Measurements from ENCODE around the gene CLEC9A. TPM values are rescaled to one million over a fixed set of nuclear protein-coding genes. Genes with fewer than 3 reads are reported as not detected.

Gene CLEC9A
- total RNA-seq, 1 donor from 2014 or later: not detected

DNA sequence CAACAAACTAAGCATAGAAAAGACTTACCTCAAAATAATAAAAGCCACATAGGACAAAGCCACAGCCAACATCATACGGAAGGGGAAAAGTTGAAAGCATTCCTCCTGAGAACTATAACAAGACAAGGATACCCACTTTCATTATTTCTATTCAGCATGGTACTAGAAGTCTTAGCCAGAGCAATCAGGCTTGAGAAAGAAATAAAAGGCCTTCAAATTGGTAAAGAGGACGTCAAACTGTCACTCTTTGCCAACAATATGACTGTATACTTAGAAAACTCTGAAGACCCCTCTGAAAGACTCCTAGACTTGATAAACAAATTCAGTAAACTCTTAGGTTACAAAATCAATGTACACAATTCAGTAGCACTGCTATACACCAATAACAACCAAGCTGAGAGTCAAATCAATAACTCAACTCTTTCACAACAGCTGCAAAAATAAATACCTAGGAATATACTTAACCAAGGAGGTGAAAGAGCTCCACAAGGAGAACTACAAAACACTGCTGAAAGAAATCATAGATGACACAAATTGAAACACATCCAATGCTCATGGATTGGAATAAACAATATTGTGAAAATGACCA lies 79.9 kb downstream of the CLEC9A start:
- DNase-seq (ENCODE audit: low read depth in 2 of 2): no peak

- no peak for DNase-seq (ENCODE audit: low read depth in 2 of 2)
Measured at GRCh38 chr12:10111451-10111850, 81.0 kb downstream of the CLEC9A start.

DNA sequence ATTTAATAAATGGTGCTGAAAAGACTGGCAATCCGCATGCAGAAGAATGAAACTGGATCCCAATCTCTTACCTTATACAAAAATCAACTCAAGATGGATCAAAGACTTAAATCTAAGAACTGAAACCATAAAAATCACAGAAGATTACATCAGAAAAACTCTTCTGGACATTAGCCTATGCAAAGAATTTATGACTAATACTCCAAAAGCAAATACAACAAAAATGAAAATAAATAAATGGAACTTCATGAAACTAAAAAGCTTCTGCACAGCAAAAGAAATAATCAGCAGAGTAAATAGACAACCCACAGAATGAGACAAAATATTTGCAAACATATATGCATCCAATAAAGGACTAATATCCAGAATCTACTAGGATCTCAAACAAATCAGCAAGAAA lies 82.6 kb downstream of the CLEC9A start:
- no peak for DNase-seq (ENCODE audit: low read depth in 2 of 2)

- DNase-seq (ENCODE audit: low read depth in 2 of 2): no peak
Measured at GRCh38 chr12:10113920-10114319, 83.4 kb downstream of the CLEC9A start.

DNA sequence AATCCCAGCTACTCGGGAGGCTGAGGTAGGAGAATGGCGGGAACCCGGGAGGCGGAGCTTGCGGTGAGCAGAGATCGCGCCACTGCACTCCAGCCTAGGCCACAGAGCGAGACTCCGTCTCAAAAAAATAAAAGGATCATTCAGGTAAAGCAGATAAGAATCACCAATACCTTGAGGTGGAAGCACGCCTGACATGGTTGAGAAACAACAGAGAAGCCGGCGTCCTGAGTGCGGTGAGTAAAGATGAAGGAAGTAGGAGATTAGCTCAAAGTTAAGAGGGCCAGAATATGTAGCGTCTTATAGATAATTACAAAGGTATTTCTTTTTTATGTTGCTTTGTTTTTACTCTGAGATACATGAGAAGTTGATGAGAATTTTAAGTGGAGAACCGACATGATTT lies 84.8 kb downstream of the CLEC9A start:
- no peak for DNase-seq (ENCODE audit: low read depth in 2 of 2)

Other genes starting within 250 kb of the CLEC9A start
- gene KLRF1, start 203.2 kb upstream of the CLEC9A start, total RNA-seq: not detected in 2 replicates
- gene CLEC2B, start 161.3 kb upstream of the CLEC9A start, total RNA-seq: 45.4 and 53.5 TPM in 2 replicates
- gene KLRF2, start 149.2 kb upstream of the CLEC9A start, total RNA-seq: not detected in 2 replicates
- gene CLEC2A, start 98.3 kb upstream of the CLEC9A start, total RNA-seq: not detected in 2 replicates
- gene CLEC12A, start 59.3 kb upstream of the CLEC9A start, total RNA-seq: not detected in 2 replicates
- gene CLEC1B, start 31.6 kb upstream of the CLEC9A start, total RNA-seq: not detected in 2 replicates
- not detected in 2 replicates for gene CLEC12B, start 20.1 kb upstream of the CLEC9A start, total RNA-seq
- gene CLEC1A, start 68.3 kb downstream of the CLEC9A start, total RNA-seq: 12.1 and 14.9 TPM in 2 replicates
- 0.25 and 0.26 TPM in 2 replicates for gene CLEC7A, start 99.5 kb downstream of the CLEC9A start, total RNA-seq
- gene OLR1, start 141.4 kb downstream of the CLEC9A start, total RNA-seq: not detected in 2 replicates
- not detected in 2 replicates for gene TMEM52B, start 148.3 kb downstream of the CLEC9A start, total RNA-seq
- 51.3 and 123 TPM in 2 replicates for gene GABARAPL1, start 182.2 kb downstream of the CLEC9A start, total RNA-seq